Stimulated activated CD8-positive, alpha-beta memory T cell treated with anti-CD3 and anti-CD28 coated beads, Interleukin-7, amount 100 ng/mL, for 48 hours (primary cell): Measurements from ENCODE around the gene MACC1.

Experiments
- DNase-seq, 2 donors: peaks; one replicate each; pipeline ENCODE4 v3.0.0-alpha.2; 2020; ENCODE audit warnings: low read depth in 1 of 2; ENCODE audit errors: extremely low read depth in 1 of 2

The MACC1 gene

DNA sequence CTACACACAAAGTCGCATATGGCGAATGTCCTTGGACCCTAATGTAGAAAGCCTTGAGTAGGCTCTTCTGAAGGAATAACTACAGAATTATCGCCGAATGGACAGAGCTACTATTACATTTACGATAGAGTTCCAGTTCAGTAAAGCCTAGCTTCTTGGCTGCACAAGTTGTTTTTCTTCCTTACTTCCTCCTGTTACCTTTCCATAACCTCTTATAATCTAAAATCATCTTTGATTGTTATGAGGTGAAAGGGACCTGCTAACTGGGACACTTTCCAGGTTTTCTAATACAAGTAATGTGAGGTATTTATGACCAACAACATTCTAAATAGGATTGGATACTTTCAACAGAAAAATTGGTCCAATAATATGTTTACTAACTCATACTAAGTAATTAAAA, 31.2 kb downstream of the MACC1 start:
- no peak for DNase-seq

DNA sequence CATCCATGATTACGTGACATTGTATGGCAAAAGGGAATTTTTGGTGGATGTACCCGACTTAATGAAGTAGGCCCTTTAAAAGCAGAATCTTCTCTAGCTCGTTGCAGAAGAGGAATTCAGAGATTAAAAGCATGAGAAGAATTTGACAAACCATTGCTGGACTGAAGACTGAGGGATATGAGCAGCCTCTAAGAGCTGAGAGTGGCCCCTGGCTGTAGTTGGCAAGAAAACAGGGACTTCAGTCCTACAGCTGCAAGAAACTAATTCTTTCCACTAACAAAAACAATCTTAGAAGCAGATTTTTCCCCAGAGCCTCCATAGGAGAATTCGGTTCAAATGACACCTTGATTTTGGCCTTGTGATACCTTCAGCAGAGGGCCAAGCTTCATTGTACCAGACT, 34.1 kb downstream of the MACC1 start:
- DNase-seq, result no peak

DNA sequence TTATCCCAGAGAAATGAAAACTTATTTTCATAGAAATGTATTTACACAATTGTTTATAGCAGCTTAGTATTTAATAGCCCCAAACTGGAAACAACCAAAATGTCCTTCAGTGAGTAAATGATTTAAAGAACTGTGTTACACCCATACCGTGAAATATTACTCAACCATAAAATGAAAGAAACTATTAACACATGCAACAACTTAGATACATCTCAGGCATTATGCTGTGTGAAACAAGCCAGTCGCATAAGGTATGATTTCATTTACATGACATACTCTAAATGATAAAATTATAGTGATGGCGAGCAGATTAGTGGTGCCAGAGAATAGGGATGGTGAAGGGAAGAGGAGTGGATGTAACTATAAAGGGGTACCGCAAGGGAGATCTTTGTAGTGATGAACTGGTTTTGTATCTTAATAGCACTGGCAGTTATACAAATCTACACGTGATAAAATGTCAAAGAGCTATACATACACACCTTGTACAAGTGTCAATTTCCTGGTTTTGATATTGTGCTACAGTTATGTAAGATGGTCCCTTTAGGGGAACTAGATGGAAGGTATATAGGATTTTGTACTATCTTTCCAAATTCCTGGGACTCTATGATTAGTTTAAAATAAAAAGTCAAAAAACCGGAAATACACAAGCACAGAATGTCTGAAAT, 40.5 kb downstream of the MACC1 start:
- DNase-seq, result no peak

DNA sequence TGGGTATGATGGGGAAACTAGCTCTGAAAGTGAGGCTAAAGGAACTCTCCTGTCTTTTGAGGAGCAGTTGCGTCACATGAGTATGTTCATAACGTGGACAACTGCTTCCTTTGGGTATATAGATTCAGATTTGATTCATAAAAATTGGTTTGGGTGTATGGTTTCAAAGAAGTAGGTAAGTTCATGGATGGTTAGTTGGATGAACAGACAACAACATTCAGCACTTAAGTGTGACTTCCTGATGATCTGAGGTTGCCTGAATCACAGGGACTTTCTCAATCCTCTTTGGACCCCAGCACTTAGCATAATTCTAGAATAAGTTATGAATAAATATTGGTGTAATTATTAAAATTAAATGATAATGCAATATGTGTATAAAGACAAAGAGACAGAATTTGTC, 43.4 kb downstream of the MACC1 start:
- DNase-seq, result no peak

- DNase-seq, result no peak
These were observed 44.3 kb downstream of the MACC1 start for GRCh38 chr7:20172736-20173334.

DNA sequence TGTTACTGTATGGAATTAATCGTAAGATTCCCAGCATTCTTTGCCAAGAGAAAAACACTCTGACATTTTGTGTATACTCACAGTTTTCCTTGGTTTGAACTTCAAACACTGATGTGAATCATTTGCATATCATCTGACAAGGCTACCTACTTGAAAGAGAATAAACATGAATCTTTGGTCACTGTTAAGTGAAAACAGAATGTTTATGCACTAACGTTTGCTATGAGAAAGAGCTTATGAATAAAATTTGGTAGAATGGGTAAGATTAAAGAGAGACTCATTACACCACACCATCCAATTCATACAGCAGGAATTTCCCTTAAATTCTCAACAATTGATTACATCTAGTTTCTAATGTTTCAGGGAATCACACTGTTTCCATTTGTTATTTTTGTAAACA, 46.6 kb downstream of the MACC1 start:
- no peak for DNase-seq

DNA sequence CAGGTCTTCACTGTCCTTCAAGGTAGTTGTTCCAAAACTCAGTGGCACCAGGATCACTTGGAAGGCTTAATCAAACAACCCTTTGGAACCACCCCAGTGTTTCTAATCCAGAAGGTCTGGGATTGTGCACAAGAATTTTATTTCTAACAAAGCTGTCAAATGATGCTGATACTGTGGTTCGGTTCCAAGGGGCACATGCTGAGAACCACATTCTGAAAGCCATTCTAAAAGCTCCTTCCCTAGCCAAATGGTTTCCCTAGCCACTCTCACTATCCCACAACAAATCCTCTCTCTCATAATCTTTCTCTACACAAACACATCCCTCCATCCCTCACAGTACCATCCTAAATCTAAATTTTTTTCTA, 52.1 kb downstream of the MACC1 start:
- no peak for DNase-seq

DNA sequence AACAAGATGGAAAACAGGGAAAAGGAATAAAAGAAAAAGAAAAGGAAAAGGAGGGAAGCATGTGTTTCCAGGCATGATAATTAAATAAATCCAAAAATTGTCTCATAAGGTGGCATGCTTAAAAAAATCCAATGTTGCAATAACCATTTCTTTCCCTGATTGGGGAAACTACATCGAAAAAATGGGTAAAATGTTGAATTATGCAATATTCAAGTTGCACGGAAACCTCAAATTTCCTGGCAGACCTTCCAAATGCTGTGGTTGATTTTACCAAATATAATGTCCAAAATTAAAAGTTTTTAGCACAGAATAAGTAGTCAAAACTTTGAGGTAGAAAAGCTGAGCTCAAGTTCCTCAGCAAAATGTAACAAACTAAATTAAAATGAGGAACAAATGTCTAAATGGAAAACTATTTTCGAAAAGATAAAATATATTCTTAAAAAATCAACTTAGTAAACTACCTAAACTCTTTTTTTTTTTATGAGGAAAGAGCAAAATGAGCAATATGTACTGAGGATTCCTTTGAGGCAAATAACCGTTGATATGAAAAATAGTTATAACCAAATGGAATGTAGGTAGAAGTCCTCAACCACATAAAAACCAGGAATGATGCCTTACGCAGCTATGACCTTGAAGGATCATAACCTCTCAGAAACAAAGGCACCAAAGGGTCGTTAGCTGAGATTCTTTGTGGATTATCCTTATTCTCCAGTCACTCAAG, 52.6 kb downstream of the MACC1 start:
- no peak for DNase-seq

DNA sequence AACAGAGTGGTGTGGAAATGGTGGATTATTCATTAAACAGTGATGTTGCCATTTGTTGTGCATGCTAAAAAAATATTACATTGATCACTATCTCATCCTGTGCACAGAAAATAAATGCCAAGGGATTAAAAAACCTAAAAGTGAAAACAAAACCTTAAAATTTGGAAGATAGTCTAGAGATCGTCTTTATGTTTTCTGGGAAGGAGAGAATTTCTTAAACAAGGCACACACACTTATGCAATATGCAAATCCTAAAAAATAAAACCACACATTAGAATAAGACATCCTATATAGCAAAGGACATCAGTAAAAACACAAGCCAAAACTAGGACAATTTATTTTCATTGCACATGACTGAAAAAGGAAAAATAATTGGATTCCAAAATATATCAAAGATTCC, 54.5 kb downstream of the MACC1 start:
- DNase-seq, result no peak

GRCh38 chr7:20159226-20159747, 57.9 kb downstream of the MACC1 start:
- no peak for DNase-seq

DNA sequence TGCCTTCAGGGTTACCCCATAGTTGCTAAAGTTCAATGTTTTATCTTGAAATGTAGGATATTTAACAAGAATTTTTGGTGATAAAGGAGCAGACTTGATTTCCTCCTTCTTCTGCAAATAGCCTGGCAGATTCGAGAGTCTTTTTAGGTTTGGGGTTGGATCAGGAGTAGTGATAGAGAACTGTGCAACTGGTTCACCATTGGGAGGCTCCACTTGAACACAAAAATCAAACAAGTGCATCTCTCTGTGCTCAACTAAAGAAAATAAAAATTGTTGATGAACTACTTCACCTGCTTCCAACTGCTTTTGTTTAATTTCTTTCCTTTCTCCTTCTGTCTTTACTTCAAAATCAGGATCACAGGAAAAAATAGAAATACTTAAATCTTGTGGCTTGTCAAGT, 58.5 kb downstream of the MACC1 start:
- no peak for DNase-seq

DNA sequence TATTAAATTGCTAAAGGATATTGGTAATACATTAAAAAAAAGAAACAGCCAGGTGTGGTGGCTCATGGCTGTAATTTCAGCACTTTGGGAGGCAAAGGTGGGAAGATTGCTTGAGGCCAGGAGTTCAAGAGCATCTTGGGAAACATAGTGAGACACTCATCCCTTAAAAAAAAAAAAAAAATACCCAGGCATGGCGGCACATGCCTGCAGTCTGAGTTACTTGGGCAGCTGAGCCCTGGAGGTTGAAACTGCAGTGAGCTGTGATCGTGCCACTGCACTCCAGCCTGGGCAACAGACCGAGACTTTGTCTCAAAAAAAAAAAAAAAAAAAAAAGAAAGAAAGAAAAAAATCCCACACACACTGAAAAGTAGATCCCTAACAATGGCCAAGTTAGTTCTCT, 59.7 kb downstream of the MACC1 start:
- DNase-seq, result no peak

GRCh38 chr7:20153999-20154398, 63.2 kb downstream of the MACC1 start:
- no peak for DNase-seq

GRCh38 chr7:20153567-20153966, 63.6 kb downstream of the MACC1 start:
- no peak for DNase-seq

- DNase-seq, result no peak
These were observed 64.7 kb downstream of the MACC1 start for GRCh38 chr7:20152511-20152910.

GRCh38 chr7:20151708-20152456, 65.3 kb downstream of the MACC1 start:
- DNase-seq, result no peak

GRCh38 chr7:20146451-20146850, 70.7 kb downstream of the MACC1 start:
- no peak for DNase-seq

DNA sequence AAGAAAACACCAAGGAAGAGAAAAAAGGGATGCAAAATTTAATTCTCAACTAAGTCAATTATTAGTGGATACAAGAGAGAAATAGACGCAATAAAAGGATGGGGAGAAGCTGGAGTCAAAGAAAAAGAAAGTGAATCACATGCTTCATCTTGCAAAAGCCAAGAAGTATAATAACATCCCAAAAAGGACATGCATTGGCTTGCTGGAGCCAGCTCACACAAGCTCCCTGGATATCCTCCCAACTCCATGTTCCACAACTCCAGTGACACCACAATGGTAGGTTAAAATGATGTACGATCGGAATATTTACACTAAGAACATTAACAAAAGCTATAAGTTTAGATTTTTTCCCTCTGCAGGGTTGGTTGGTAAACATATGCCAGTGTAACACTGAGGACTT, 72.4 kb downstream of the MACC1 start:
- DNase-seq, result no peak

- no peak for DNase-seq
These were observed 75.5 kb downstream of the MACC1 start for GRCh38 chr7:20141666-20142065.

GRCh38 chr7:20141002-20141345, 76.2 kb downstream of the MACC1 start:
- DNase-seq, result no peak

- no peak for DNase-seq
These were observed 76.7 kb downstream of the MACC1 start for GRCh38 chr7:20140291-20141001.
